ENCODE measurements around the gene LCTL.
"Not testable (repeated sequence)": the region's sequence is repeated elsewhere in the genome, so short reads cannot be mapped to it uniquely, and the experiment has no call there.

The LCTL gene

GRCh38 chr15:66563566-66564110 is 2.2 kb downstream of the LCTL start:
- no peak for DNase-seq

GRCh38 chr15:66563126-66563525 is 2.7 kb downstream of the LCTL start:
- no peak for DNase-seq

- DNase-seq, result no peak
Observed at GRCh38 chr15:66560856-66561525, 4.8 kb downstream of the LCTL start.

- DNase-seq, result no peak
Observed at GRCh38 chr15:66558271-66558670, 7.5 kb downstream of the LCTL start.

GRCh38 chr15:66555685-66556084 is 10.1 kb downstream of the LCTL start:
- DNase-seq, result no peak

GRCh38 chr15:66545255-66545654 is 20.5 kb downstream of the LCTL start:
- DNase-seq, result no peak

GRCh38 chr15:66542896-66543295 is 22.9 kb downstream of the LCTL start:
- DNase-seq, result no peak

- no peak for DNase-seq
Observed at GRCh38 chr15:66535056-66535455, 30.7 kb downstream of the LCTL start.

- no peak for DNase-seq
Observed at GRCh38 chr15:66524838-66525237, 41.0 kb downstream of the LCTL start.

- no peak for DNase-seq
Observed at GRCh38 chr15:66523926-66524325, 41.9 kb downstream of the LCTL start.

- no peak for DNase-seq
Observed at GRCh38 chr15:66515901-66516322, 49.9 kb downstream of the LCTL start.

- DNase-seq, result no peak
Observed at GRCh38 chr15:66514586-66514985, 51.2 kb downstream of the LCTL start.

- DNase-seq, result no peak
Observed at GRCh38 chr15:66508293-66508883, 57.4 kb downstream of the LCTL start.

GRCh38 chr15:66505818-66506217 is 60.0 kb downstream of the LCTL start:
- peak in 1 of 3 experiments; percentile 51 for DNase-seq

GRCh38 chr15:66505430-66505811 is 60.4 kb downstream of the LCTL start:
- DNase-seq, result peak in 1 of 3 experiments; percentile 85

- DNase-seq, result peak; percentile 72 to 94 (median 94)
Observed at GRCh38 chr15:66504563-66505429, 61.0 kb downstream of the LCTL start, which contains the start of the genes RPL4 and ZWILCH. Gene RPL4 (minus strand): TSS chr15:66504855. CDS start chr15:66504790, 65 bp downstream. Gene ZWILCH (plus strand): TSS chr15:66505326. CDS start chr15:66505339, 13 bp downstream.

- no peak for DNase-seq
Observed at GRCh38 chr15:66503780-66504562, 61.8 kb downstream of the LCTL start.

GRCh38 chr15:66503041-66503648 is 62.7 kb downstream of the LCTL start:
- not testable (repeated sequence) for DNase-seq

- no peak for DNase-seq
Observed at GRCh38 chr15:66502491-66502890, 63.3 kb downstream of the LCTL start.

- DNase-seq, result not testable (repeated sequence)
Observed at GRCh38 chr15:66500346-66500745, 65.5 kb downstream of the LCTL start.

- DNase-seq, result peak in 1 of 3 experiments; percentile 45
Observed at GRCh38 chr15:66498501-66499386, 67.1 kb downstream of the LCTL start.

Measured in NCI-H1417 (cell line).